Stimulated activated CD4-positive, alpha-beta T cell treated with anti-CD3 and anti-CD28 coated beads, Interleukin-15, amount 100 ng/mL, for 24 hours (primary cell): Measurements from ENCODE around the gene KCTD12.

Source experiments
- DNase-seq: peaks from one replicate; pipeline ENCODE4 v3.0.0-alpha.2; 2020

The KCTD12 gene

GRCh38 chr13:76852986-76853385, 33.2 kb downstream of the KCTD12 start:
- no peak for DNase-seq

- DNase-seq = no peak
Measured at GRCh38 chr13:76851961-76852360, 34.2 kb downstream of the KCTD12 start.

GRCh38 chr13:76849493-76849892, 36.7 kb downstream of the KCTD12 start:
- no peak for DNase-seq

GRCh38 chr13:76848596-76848995, 37.6 kb downstream of the KCTD12 start:
- DNase-seq = no peak

GRCh38 chr13:76846363-76846762, 39.8 kb downstream of the KCTD12 start:
- no peak for DNase-seq

GRCh38 chr13:76845865-76846264, 40.3 kb downstream of the KCTD12 start:
- no peak for DNase-seq

- no peak for DNase-seq
Measured at GRCh38 chr13:76845367-76845766, 40.8 kb downstream of the KCTD12 start.

- DNase-seq = no peak
Measured at GRCh38 chr13:76837801-76838200, 48.4 kb downstream of the KCTD12 start.

- DNase-seq = no peak
Measured at GRCh38 chr13:76836311-76836710, 49.9 kb downstream of the KCTD12 start.

GRCh38 chr13:76833441-76833954, 52.7 kb downstream of the KCTD12 start:
- DNase-seq = no peak

- DNase-seq = no peak
Measured at GRCh38 chr13:76832258-76832988, 53.8 kb downstream of the KCTD12 start.

- DNase-seq = no peak
Measured at GRCh38 chr13:76830805-76831204, 55.4 kb downstream of the KCTD12 start.
